DLD1 (cell line): ENCODE measurements around the gene GPC3.
"Not testable (repeated sequence)": the region's sequence is repeated elsewhere in the genome, so short reads cannot be mapped to it uniquely, and the experiment has no call there.

Source experiments
- in situ Hi-C: cut with HindIII; loops from 2 replicates; pipeline ENCODE4 v1.10.0; 2017; ENCODE audit warnings: low sequenced_read_pairs

Gene GPC3

GRCh38 chrX:133999031-133999705, 13.8 kb upstream of the GPC3 start:
- in situ Hi-C loops = no loop called here

GRCh38 chrX:133995759-133996158, 10.4 kb upstream of the GPC3 start:
- in situ Hi-C loops = no loop called here

GRCh38 chrX:133994576-133994975, 9.2 kb upstream of the GPC3 start:
- in situ Hi-C loops = no loop called here

GRCh38 chrX:133992882-133993281, 7.5 kb upstream of the GPC3 start:
- in situ Hi-C loops = no loop called here

GRCh38 chrX:133991814-133992213, 6.4 kb upstream of the GPC3 start:
- in situ Hi-C loops = no loop called here

- in situ Hi-C loops = not testable (repeated sequence)
These were observed 5.7 kb upstream of the GPC3 start for GRCh38 chrX:133991057-133991456.

GRCh38 chrX:133989993-133990392, 4.6 kb upstream of the GPC3 start:
- in situ Hi-C loops = no loop called here

- in situ Hi-C loops = no loop called here
These were observed 4.1 kb upstream of the GPC3 start for GRCh38 chrX:133989490-133989889.

- in situ Hi-C loops = no loop called here
These were observed 2.6 kb upstream of the GPC3 start for GRCh38 chrX:133988010-133988409.

- in situ Hi-C loops = no loop called here
These were observed 1.8 kb upstream of the GPC3 start for GRCh38 chrX:133987188-133987587.

- in situ Hi-C loops = no loop called here
These were observed 731 bp upstream of the GPC3 start for GRCh38 chrX:133985967-133986683.

- in situ Hi-C loops = no loop called here
These were observed 584 bp downstream of the GPC3 start for GRCh38 chrX:133984857-133985163.

- in situ Hi-C loops = no loop called here
These were observed 1.2 kb downstream of the GPC3 start for GRCh38 chrX:133983974-133984845.

GRCh38 chrX:133983256-133983973, 2.0 kb downstream of the GPC3 start:
- in situ Hi-C loops = no loop called here

GRCh38 chrX:133981924-133982323, 3.5 kb downstream of the GPC3 start:
- in situ Hi-C loops = no loop called here

- in situ Hi-C loops = no loop called here
These were observed 4.4 kb downstream of the GPC3 start for GRCh38 chrX:133980832-133981588.

GRCh38 chrX:133980406-133980805, 5.0 kb downstream of the GPC3 start:
- in situ Hi-C loops = no loop called here

GRCh38 chrX:133979641-133980230, 5.7 kb downstream of the GPC3 start:
- in situ Hi-C loops = no loop called here

GRCh38 chrX:133973704-133974103, 11.7 kb downstream of the GPC3 start:
- in situ Hi-C loops = no loop called here

GRCh38 chrX:133972916-133973315, 12.5 kb downstream of the GPC3 start:
- in situ Hi-C loops = no loop called here
